K562 (cell line): ENCODE data around the gene GRWD1. TPM values are rescaled to one million over a fixed set of nuclear protein-coding genes. Genes with fewer than 3 reads are reported as not detected.

ENCODE experiments used
- BRD9 ChIP-seq: fragments of 450-650 bp; IDR thresholded peaks from 2 replicates; pipeline ENCODE4 v1.6.1; 2018; ENCODE audit warnings: low read depth; ENCODE audit not compliant: partially characterized antibody
- CBX8 ChIP-seq: fragments of 200-600 bp; sonication (generic); IDR thresholded peaks from 2 replicates; pipeline ENCODE4 v1.6.1; 2012; ENCODE audit warnings: borderline replicate concordance, mixed run types, low read depth, mild to moderate bottlenecking, moderate library complexity, mixed read lengths, low read length, control low read depth, inconsistent platforms; ENCODE audit not compliant: poor library complexity, severe bottlenecking; ENCODE audit errors: extremely low read depth
- DPF2 ChIP-seq: fragments of 450-650 bp; IDR thresholded peaks from 2 replicates; pipeline ENCODE4 v1.6.1; 2016
- E2F4 ChIP-seq: sonication (generic); formaldehyde crosslinking; IDR thresholded peaks from 2 replicates; pipeline ENCODE4 v1.8.0; 2022; ENCODE audit warnings: mild to moderate bottlenecking, low read depth, missing genetic modification reagents
- ELF1 ChIP-seq: fragments of 200-800 bp; sonication (Bioruptor generic); IDR thresholded peaks from 2 replicates; pipeline ENCODE4 v1.6.1; 2016; ENCODE audit warnings: missing genetic modification characterization, missing compliant biosample characterization
- EP300 ChIP-seq: IDR thresholded peaks from 2 replicates; pipeline ENCODE4 v1.6.1; 2012; ENCODE audit warnings: low read length, improper control_type of control experiment
- HMGN3 ChIP-seq: IDR thresholded peaks from 2 replicates; pipeline ENCODE4 v1.6.1; 2011; ENCODE audit warnings: borderline replicate concordance, low read depth, mild to moderate bottlenecking, mixed read lengths, low read length; ENCODE audit not compliant: insufficient read length; ENCODE audit errors: extremely low read depth
- NFE2 ChIP-seq: IDR thresholded peaks from 2 replicates; pipeline ENCODE4 v1.6.1; 2014; ENCODE audit warnings: antibody characterized with exemption, low read depth
- RB1 ChIP-seq: fragments of 450-650 bp; IDR thresholded peaks from 2 replicates; pipeline ENCODE4 v1.6.1; 2017; ENCODE audit warnings: low read depth, mild to moderate bottlenecking
- SNIP1 ChIP-seq: fragments of 450-650 bp; IDR thresholded peaks from 2 replicates; pipeline ENCODE4 v1.7.1; 2017; ENCODE audit warnings: low read depth, mild to moderate bottlenecking
- SPI1 ChIP-seq: IDR thresholded peaks from 2 replicates; pipeline ENCODE4 v1.6.1; 2011; ENCODE audit warnings: low read depth, low read length, control low read depth, borderline replicate concordance
- TEAD4 ChIP-seq, 2 experiments: sonication (generic) in 1 of 2; formaldehyde crosslinking in 1 of 2; IDR thresholded peaks; 2 replicates each; pipeline versions ENCODE4 v1.6.1 to v1.8.0; 2012 to 2022; ENCODE audit warnings: borderline replicate concordance in 1 of 2, inconsistent platforms in 1 of 2, low read length in 1 of 2, mild to moderate bottlenecking in 1 of 2, missing genetic modification reagents in 1 of 2
- ZBTB1 ChIP-seq: sonication (generic); formaldehyde crosslinking; IDR thresholded peaks from 2 replicates; pipeline ENCODE4 v1.8.1; 2023; ENCODE audit warnings: missing genetic modification reagents, low read depth, mild to moderate bottlenecking, borderline replicate concordance
- ZFP36 ChIP-seq: fragments of 150-350 bp; IDR thresholded peaks from 2 replicates; pipeline ENCODE4 v1.6.1; 2018; ENCODE audit warnings: low read length, low read depth; ENCODE audit not compliant: partially characterized antibody
- ZNF316 ChIP-seq: fragments of 450-650 bp; IDR thresholded peaks from 2 replicates; pipeline ENCODE4 v1.6.1; 2016
- ZNF395 ChIP-seq: fragments of 200-800 bp; sonication (Bioruptor generic); IDR thresholded peaks from 2 replicates; pipeline ENCODE4 v1.6.1; 2017; ENCODE audit warnings: missing genetic modification characterization, missing compliant biosample characterization
- ZNF407 ChIP-seq: fragments of 450-650 bp; IDR thresholded peaks from 2 replicates; pipeline ENCODE4 v1.6.1; 2016; ENCODE audit warnings: low read depth
- ZNF699 ChIP-seq: fragments of 250-450 bp; sonication (Bioruptor Pico); IDR thresholded peaks from 2 replicates; pipeline ENCODE4 v1.8.0; 2021; ENCODE audit warnings: mild to moderate bottlenecking, moderate library complexity; ENCODE audit not compliant: insufficient replicate concordance
- polyA plus RNA-seq, 8 experiments: library from polyadenylated mRNA; depleted of rRNA in 4 of 8; stranded (reverse) in 5 of 8; unstranded in 3 of 8; fragments of >200 nt; fragmentation: Nextera tagmentation in 2 of 8; fragmentation: Illumina TruSeq in 1 of 8; extraction: Ambion mirVana in 2 of 8; extraction: Trizol in 1 of 8; gene quantifications; 2 replicates each; pipeline versions ENCODE4 v1.2.1 to v1.2.3, GENCODE V29; 2011 to 2014; ENCODE audit warnings: inconsistent platforms in 1 of 8, missing spikeins in 1 of 8
- total RNA-seq, 7 experiments: library from RNA; depleted of rRNA in 6 of 7; stranded (reverse); fragments of >200 nt in 6 of 7; fragmentation: Illumina TruSeq in 2 of 7; extraction: Trizol in 2 of 7; gene quantifications; 2 replicates each; pipeline versions ENCODE4 v1.2.1 to v1.2.3, GENCODE V29; 2011 to 2021; ENCODE audit warnings: low replicate concordance in 1 of 7

Gene GRWD1
- total and polyA plus RNA-seq, 9 of the 15 experiments (the other 6 are each of a cell fraction or from before 2014, with no cell fraction given) = 1.5 to 87.2 (median 24.5) TPM

GRCh38 chr19:48424694-48425219, 21.0 kb upstream of the GRWD1 start (continued):
- TF ChIP-seq CBX8 = no peak
- peak; percentile 82 for TF ChIP-seq SPI1
- TF ChIP-seq RB1 = no peak
- TF ChIP-seq ZNF407 = no peak
- no peak for TF ChIP-seq ZNF699
- TF ChIP-seq ZNF395 = 0 out of 2 replicates have a peak, but pooled peaks have one; percentile 19
- TF ChIP-seq ELF1 (tag) = peak; percentile 57; the same call in 1 of the 2 replicates
- no peak for TF ChIP-seq HMGN3
- peak; percentile 29 for TF ChIP-seq ZFP36
- no peak for TF ChIP-seq ZBTB1
- TF ChIP-seq EP300 = peak; percentile 19; the same call in 1 of the 2 replicates
- TF ChIP-seq DPF2 = peak; percentile 89
- TF ChIP-seq ZNF316 = peak; percentile 94
- TF ChIP-seq BRD9 = peak; percentile 73
- TF ChIP-seq SNIP1 = no peak
- TF ChIP-seq TEAD4 (IDR thresholded peaks at IDR 0.05; ENCODE audit: low read length) = 0 out of 2 replicates have a peak, but pooled peaks have one; percentile 22
- no peak for TF ChIP-seq TEAD4 (CRISPR knock-in tag; IDR thresholded peaks at IDR 0.05; ENCODE audit: borderline replicate concordance)
- TF ChIP-seq E2F4 (CRISPR knock-in tag) = no peak
- TF ChIP-seq NFE2 = peak; percentile 94
